GM20431 (cell line): ENCODE data around the gene TNFRSF25.
"Not testable (repeated sequence)": the region's sequence is repeated elsewhere in the genome, so short reads cannot be mapped to it uniquely, and the experiment has no call there.

Source experiments
- in situ Hi-C: fragments of 300-500 bp; cut with MseI, MboI; formaldehyde crosslinking; loops from one replicate; pipeline ENCODE4 v1.15.0; 2020; ENCODE audit warnings: low sequenced_read_pairs; ENCODE audit not compliant: unreplicated experiment

TNFRSF25 gene

DNA sequence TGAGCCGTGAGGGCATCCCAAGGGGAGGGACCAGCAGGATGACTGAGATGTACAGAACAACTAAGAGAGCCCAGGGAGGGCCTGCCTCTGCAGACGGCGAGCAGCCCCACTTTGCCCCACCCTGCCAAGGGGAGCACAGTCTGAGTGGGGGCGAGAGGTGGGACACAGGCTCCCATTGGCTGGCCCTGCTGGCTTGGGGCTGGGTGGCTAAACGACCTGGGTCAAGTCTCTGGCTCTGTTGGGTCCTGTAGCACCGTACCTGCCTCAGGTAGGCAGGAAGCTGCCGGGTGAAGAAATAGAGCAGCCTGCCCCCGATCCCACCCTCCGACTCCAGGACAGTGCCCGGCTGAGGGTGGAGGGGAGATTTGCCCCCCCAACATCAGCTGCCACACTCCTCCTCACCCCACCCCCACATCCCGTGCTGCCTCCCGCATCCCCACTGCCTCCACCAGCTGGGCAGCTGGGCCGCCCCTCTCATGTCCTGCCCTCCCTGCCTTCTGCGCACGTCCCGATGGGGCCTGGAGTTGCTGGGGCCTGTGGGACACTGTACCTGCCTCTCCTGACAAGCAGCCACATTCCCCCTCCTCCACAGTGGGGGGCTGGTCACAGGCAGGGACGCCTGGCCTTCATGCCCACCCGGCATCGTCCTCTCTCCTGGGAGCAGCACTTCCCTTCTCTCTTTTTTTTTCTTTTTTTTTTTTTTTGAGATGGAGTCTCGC lies 38.1 kb upstream of the TNFRSF25 start:
- in situ Hi-C loops, result no loop called here

DNA sequence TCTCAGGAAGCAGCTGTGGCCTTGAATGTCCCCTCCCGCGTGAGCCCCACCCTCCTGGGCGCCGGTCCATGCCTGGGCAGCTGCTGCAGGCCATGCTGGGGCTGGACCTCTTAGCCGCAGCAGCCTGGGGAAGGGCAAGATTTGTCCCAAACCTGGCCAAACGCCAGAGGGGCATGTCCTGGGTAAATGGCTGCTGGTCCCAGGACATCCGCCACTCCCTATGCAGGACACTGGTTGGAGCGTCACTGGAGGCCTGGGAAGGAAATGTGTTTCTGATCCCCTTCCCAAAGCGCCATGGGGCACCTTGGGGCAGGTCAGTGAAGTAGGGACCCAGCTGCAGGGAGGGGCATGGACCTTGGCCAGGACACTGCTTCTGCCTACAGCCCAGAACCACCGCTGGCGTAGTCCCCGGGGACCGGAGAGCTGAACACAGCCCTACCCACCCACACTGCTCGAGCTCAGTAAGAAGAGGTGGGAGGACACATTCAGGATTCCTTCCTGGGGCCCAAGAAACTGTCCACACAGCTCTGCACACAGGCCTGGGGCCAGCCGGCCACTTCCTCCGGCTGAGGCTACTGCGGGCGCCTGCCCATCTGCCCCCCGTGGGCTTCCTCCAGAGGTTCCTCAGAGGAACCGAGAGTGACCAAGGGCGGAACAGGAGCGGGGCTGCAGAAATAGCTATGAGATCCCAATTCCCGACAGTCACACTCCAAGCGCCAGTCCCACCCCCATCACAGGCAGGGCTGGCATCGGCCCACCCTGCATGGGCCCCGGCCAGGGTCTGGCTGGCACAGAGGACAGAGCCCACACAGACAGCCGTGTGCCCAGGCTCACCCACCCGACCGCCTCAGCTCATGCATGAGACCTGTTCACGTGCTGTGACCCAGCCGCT lies 36.3 kb upstream of the TNFRSF25 start:
- in situ Hi-C loops, result no loop called here

DNA sequence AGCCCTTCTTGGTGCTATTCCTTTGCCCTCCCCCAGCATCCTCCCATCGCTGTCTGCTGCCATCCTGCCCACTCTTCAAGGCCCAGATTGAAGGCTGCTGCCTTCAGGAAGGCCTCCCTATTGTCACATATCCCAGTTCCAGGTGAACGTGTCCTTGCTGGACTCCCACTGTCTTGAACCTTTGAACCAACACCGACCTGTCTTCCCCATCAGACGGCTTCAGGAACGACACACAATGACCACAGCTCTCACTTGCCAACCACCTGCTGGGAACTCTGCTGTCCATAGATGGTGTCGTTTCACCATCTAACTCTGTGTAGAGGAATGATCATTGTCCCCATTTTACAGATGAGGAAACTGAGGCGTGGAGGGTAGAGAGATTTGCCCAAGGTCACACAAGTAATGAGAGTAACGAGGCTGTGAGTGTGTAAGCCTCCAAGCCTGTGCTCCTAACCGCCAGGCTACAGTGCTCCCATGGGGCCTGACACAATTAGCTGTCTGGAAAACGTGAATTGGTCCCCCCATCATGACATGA lies 35.4 kb upstream of the TNFRSF25 start:
- in situ Hi-C loops, result no loop called here

DNA sequence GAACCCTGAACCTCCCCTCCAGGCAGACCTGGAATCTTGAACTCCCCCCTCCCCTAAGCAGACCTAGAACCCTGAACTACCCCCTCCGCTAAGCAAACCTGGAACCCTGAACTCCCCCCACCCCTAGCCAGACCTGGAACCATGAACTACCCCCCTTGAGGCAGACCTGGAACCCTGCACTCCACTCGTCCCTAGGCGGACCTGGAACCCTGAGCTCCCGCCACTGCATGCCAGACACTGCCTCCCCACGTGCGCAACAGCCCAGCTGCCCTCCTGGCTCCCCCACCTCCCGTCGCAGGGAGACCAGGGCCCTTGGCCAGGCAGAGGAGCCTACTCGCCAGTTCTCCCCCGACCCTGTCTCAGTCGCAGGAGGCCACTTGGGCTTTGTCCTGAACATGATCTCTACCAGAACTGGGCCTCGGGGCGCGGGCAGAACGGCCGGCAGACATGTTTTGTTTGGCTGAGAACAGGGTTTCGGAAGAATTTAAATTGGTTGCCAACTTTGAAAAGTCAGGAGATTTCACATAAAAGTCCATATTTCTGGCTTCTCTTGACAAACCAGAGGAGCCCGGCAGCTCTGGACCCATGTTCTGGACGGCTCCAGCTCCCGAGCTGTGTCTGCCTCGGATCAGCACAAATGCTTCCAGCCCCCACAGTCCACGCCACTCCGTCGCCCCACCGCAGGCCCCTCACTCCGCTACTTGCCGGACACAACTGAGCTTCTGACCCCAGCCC lies 34.7 kb upstream of the TNFRSF25 start:
- in situ Hi-C loops, result no loop called here

DNA sequence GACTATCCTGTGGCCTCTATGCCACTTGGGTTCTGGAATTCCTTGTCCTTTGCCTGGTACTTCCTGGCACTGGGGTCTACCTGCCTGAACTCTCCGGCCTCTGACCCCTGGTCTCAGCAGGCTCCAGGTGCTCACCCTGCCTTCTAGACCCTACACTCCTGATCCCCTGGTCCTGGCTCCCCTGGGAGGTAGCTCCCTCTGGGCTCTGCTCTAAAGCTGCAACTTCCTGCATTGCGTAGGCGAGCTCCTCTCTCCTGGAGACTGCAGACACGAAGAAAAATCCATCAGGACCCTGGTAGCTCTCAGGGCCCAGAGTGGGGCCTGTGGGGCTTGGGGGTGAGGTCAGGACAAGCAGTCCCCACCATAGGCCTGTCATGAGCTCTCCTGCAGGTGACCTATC lies 33.3 kb upstream of the TNFRSF25 start:
- in situ Hi-C loops, result no loop called here

DNA sequence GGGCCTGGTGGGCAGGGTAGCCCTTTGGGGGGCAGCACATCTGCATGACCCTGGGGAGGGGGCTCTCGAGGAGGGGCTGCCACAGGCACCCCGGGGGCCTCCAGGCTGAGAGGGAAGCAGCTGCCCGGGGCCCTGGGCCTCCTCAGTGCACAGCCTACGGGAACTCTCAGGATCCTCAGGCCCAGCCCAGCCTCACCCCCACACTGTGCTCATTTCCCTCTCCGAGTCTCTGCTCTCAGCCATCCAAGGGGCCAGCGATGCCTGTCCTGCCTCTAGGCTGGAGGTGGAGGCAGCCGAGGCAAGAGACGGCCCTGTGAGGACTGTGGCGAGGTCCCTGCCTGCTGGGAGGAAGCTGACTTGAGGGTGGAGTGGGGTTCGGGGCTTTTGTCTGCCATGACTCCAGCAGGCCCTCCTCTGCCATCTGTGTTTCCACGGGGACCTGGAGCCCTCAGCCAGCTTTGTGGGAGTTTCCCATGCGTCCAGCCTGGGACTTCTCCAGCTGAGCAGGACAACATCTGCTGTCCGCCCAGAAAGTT lies 32.7 kb upstream of the TNFRSF25 start:
- in situ Hi-C loops, result no loop called here

DNA sequence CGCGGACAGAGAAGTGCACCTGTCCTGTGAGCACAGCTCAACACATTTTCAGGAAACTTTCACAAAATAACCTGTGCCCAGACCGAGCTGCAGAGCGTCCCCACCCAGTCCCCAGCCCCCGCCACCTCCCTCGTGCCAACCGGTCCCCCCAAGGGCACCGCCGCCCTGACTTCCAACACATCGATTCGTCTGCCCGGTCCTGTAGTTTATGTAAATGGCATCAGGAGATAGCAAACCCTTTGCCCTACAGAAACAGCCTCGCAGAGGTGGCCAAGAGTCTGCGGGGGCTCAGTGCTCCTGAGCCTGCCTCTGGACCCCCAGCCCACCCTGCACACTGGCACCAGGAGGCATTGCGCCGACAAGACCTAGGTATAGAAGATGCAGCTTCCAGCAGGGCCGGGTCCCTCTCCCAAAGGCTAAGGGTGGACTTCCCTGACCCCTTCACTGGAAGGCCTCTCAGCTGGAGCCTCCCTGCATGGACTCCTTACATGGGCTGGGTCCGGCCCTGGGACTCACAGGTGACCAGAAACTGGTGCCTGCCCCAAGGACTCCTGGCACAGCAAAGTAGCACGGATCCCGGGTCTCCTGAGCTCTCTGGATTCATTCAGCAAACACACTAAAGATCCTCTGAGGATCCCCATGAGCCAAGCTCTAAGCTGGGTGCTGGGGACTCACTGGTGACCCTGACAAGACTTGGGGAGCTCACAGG lies 32.0 kb upstream of the TNFRSF25 start:
- in situ Hi-C loops, result no loop called here

DNA sequence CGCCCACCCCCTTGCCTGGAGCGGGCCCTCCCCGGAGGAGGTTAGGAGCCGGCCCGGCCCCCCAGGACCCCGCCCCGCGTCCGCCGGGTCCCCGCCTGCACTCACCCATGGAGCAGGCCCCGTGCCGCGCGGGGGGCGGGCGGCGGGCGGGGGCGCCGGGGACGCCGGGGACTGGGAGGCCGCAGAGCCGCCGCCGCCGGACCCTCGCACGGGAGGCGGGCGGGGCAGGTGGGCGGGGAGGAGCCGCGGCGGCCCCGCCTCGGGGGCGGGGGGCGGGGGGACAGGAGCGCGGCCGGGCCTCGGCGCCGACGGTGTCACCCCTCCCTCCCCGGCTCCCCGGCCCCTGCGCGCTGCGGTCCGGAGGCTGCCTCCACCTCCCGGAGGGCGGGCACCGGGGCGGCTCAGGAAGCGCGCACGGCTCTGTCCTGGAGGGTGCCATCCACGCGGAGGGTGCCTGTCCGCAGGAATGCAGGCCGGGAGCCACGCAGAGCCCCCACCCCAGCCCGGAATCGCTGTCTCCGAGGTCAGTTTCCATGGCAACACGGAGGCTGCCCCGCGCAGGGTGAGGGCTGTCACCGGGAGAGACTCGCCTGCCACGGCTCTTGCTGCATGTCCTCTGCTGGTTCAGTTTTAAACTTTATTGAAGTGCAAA lies 31.4 kb upstream of the TNFRSF25 start:
- in situ Hi-C loops, result no loop called here

DNA sequence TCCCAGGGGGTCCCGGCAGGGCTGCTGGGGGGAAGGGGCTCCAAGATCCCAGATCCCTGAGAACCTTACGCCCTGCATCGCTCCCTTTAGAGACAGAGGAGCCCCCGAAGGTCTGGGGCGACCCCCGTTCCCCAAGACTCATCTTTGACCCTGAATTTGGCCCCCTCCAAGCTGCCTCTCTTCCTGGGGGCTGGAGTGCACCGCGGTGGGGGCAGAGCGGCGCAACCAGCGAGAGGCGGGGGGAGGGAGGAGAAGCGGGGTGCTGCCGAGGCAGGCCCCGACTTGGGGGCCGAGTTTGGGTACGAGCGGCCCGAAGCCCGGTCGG lies 30.9 kb upstream of the TNFRSF25 start:
- in situ Hi-C loops, result no loop called here

DNA sequence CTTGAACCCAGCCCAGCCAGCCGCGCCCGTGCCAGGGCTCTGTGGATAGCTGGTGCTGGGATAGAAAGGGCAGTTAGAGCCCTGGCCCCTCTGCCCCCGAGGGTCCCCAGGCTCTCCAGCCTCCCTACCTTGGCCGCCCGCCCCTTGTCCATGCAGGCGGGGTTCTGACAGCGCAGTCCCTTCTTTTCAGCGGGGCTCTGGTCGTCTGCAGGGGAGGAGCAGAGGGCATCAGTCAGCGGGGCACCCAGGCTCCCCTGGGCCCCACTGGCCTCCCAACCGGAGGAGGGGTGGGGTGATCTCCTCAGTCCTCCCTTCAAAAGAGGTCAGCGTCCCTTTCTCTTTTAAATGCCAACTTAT lies 30.4 kb upstream of the TNFRSF25 start:
- in situ Hi-C loops, result no loop called here

DNA sequence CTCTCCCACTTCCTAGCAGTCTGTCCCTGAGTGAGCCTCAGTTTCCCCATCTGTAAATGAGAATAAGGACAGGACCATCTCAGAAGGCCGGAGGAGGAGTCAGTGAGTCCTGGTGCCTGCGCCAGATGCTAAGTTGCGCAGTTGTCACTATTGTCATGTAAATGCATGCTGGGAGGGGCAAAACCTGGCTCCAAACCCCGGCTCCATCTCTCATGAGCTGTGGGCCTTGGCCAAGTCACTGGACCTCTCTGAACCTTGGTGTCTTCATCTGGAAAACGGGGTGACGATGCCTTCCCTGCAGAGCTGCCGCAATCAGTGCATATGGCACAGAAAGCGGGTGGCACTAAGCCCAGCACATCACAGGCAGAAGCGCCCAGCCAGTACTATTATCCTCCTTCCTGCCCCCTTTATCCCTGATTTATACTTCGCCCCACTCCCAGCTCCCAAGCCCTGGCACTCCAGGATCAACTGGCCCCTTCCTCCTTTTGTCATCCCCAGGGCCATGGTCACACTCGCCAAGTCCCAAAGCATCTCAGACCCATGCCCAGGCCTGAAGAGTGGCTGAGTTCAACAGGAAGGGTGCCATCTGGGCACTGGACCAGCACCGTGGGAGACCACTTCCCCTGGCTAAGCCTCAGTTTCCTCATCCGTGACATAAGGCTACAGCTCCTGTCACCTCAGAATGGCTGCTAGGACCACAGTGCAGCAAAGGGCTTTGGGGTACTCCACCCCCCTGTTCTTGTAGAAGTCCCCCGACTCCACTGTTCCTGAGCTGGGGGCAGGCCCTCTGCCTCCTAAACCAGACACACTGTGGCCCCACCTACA lies 29.8 kb upstream of the TNFRSF25 start:
- in situ Hi-C loops, result no loop called here

DNA sequence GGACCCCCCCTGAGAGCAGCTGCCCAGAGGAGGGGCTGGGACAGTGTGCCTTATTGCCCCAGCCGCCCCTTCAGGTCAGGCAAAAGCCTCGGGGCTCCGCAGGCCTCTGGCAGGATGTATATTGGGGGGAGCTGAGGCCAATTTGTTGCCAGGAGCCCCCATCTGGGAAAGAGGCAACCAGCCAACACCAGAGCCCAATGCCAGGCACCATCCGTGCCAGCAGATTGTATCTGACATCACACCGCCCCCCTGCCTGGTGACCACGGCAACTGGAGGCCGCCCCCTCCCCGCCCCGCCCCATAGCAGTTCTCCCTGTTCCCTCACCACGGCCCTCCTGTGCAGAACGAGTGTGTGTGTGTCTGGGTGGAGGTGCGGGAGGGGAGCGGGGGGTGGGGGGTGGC lies 29.1 kb upstream of the TNFRSF25 start:
- in situ Hi-C loops, result no loop called here

DNA sequence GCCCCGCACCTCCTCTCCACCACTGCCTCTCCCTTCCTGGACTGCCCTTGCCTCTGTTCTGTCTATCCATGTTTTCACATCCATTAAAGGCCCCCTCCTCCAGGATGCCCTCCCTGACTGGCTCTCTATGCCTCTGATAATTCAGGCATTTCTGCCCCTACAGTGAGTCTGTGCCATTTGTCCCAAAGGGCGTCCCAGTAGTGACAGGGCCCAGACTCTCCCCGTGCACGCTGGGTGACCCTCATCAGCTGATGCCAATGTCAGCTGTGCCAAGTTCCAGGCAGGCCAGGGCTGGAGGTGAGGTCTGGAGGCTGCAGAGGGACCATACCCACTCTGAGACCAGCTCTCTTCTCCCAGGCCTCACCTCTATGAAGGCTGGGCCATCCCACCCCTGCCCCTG lies 28.7 kb upstream of the TNFRSF25 start:
- in situ Hi-C loops, result no loop called here

DNA sequence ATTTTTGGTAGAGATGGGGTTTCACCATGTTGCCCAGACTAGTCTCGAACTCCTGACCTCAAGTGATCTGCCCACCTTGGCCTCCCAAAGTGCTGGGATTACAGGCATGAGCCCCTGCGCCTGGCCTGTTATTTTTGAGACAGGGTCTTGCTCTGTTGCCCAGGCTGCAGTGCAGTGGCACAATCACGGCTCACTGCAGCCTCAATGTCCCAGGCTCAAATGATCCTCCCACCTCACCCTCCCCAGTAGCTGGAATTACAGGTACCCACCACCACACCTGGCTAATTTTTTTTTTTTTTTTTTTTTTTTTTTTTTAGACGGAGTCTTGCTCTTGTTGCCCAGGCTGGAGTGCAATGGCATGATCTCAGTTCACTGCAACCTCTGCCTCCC lies 27.9 kb upstream of the TNFRSF25 start:
- in situ Hi-C loops, result not testable (repeated sequence)

DNA sequence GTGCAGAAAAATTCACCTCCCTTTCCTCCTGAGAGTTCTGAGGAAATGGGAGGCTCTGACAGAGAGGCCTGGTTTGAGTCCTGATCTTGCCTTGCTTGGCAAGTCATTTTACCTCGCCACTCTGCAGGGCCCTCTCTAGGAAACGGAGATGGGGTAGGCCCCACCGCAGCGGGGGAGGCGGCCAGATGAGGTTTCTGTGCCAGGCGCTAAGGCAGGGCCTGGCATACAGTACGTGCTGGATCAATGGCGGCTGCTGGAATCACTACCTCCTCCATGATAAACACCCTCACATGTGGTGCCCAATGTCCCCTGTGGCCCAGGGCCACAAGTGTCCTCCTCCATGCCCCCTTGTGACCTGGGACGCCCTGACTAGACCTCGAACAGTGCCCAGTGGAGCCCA lies 26.0 kb upstream of the TNFRSF25 start:
- in situ Hi-C loops, result no loop called here

DNA sequence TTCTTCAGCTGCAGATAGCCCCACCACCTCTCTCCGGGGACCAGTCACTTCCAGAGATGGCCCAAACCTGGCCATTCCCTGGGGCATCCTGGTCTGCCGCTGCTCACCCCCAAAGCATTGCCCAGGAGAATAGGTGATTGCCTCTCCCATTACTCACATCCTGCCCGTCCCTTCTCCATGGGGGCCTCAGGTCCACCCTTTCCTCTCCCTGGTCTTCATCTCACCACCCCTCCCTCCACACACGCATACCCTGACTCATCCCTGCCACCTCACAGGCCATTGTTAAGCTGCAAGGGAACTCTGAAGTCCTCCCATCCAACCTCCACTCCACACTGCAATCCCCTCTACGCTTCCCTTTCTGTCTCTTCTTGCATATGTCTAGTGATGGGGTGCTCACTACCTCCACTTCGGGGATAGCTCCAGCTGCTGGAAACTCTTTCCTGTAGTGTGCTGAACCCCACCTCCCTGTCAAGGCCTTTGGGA lies 25.5 kb upstream of the TNFRSF25 start, which contains the start of gene PLEKHG5:
TSS of gene PLEKHG5 (minus strand) at position 188 of the 483 bp plus-strand sequence. CDS start 14,096 bp downstream, outside the sequence.
- in situ Hi-C loops, result no loop called here

DNA sequence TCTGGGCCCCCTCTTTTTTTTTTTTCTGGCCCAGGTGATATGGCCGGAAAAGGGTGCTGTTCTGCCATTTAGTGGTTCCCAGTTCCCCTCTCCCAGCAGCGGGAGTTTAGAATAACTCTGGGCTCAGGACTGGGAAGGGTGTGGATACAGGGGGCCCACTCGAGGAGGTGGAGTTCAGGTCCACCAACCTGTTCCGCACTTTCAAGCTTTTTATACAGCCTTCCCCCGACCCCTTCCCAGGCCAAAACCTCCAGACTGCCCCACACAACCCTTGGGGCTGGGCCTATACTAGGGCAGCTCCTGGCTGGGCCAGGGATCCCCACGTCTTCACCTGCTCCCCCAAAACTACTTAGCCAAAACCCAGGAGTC lies 25.1 kb upstream of the TNFRSF25 start:
- in situ Hi-C loops, result no loop called here
